H1 (cell line): ENCODE results near the gene NR3C2. TPM values are rescaled to one million over a fixed set of nuclear protein-coding genes. Genes with fewer than 3 reads are reported as not detected.

ENCODE experiments used
- CTCF ChIA-PET: fragments of 300-600 bp; sonication (Branson Sonifier 250); formaldehyde crosslinking; loops from one replicate; lab custom pipeline; 2021; ENCODE audit not compliant: partially characterized antibody; lab: Charles Lee
- POLR2A ChIA-PET: fragments of 300-600 bp; sonication (Branson Sonifier 250); formaldehyde crosslinking; loops from one replicate; lab custom pipeline; 2021; ENCODE audit warnings: inconsistent platforms; ENCODE audit not compliant: partially characterized antibody; lab: Charles Lee
- DNase-seq, 2 experiments: peaks; one replicate each; pipeline versions ENCODE4 v3.0.0 to v3.0.0-alpha.2; 2010 to 2022; ENCODE audit warnings: low spot score in 2 of 2, low read depth in 1 of 2, mixed read lengths in 1 of 2
- FAIRE-seq: peaks from 2 replicates; lab custom pipeline; 2011; peaks lifted over from hg19 to GRCh38; lab: Jason Lieb, UNC
- H2AFZ ChIP-seq: 2 replicates; pipeline ENCODE4 v1.8.1; 2012; ENCODE audit warnings: low read length, inconsistent platforms
- H2AK5ac ChIP-seq: 2 replicates; pipeline ENCODE4 v1.6.1; 2013; ENCODE audit warnings: low read depth, low read length
- H2BK120ac ChIP-seq: replicated peaks from 2 replicates; pipeline ENCODE3; 2013; ENCODE audit warnings: low read depth, low read length, inconsistent platforms
- H2BK12ac ChIP-seq: 2 replicates; pipeline ENCODE4 v1.6.1; 2013; ENCODE audit warnings: low read depth, low read length
- H2BK15ac ChIP-seq: 2 replicates; pipeline ENCODE4 v1.6.1; 2013; ENCODE audit warnings: low read length
- H2BK20ac ChIP-seq: 2 replicates; pipeline ENCODE4 v1.6.1; 2013; ENCODE audit warnings: low read length
- H2BK5ac ChIP-seq: 2 replicates; pipeline ENCODE4 v1.6.1; 2013; ENCODE audit warnings: low read depth, low read length
- H3K14ac ChIP-seq: 2 replicates; pipeline ENCODE4 v1.6.1; 2013; ENCODE audit warnings: inconsistent platforms; ENCODE audit not compliant: insufficient read length
- H3K18ac ChIP-seq: 2 replicates; pipeline ENCODE4 v1.6.1; 2013; ENCODE audit warnings: low read length; ENCODE audit errors: extremely low read depth
- H3K23ac ChIP-seq: 2 replicates; pipeline ENCODE4 v1.6.1; 2013; ENCODE audit warnings: inconsistent platforms; ENCODE audit not compliant: insufficient read length
- H3K23me2 ChIP-seq: 2 replicates; pipeline ENCODE4 v1.6.1; 2013; ENCODE audit warnings: low read depth, low read length
- H3K27ac ChIP-seq: 2 replicates; pipeline ENCODE4 v1.6.1; 2011; ENCODE audit warnings: low read depth, low read length, inconsistent platforms
- H3K27me3 ChIP-seq, 4 experiments: replicated peaks in 1 of 4; 1 replicate in 1 of 4; 2 replicates in 3 of 4; pipeline versions ENCODE4 v1.6.1 to v1.8.1; 2011 to 2013; ENCODE audit warnings: low read length in 3 of 4, mild to moderate bottlenecking in 3 of 4, inconsistent platforms in 2 of 4, mixed read lengths in 2 of 4, moderate library complexity in 1 of 4; ENCODE audit not compliant: control insufficient read depth in 3 of 4, insufficient read depth in 3 of 4; ENCODE audit errors: extremely low read depth in 1 of 4
- H3K36me3 ChIP-seq, 4 experiments: 2 replicates each; pipeline versions ENCODE4 v1.6.1 to v1.8.1; 2011 to 2013; ENCODE audit warnings: mild to moderate bottlenecking in 4 of 4, low read length in 3 of 4, moderate library complexity in 2 of 4, control low read depth in 1 of 4, inconsistent platforms in 1 of 4; ENCODE audit not compliant: insufficient read depth in 4 of 4, control insufficient read depth in 2 of 4
- H3K4ac ChIP-seq: replicated peaks from 2 replicates; pipeline ENCODE3; 2013; ENCODE audit warnings: low read length, low read depth, mixed read lengths, inconsistent platforms; ENCODE audit not compliant: insufficient read length
- H3K4me1 ChIP-seq, 4 experiments: replicated peaks in 1 of 4; 1 replicate in 1 of 4; 2 replicates in 3 of 4; pipeline versions ENCODE4 v1.6.1 to v1.8.1; 2011 to 2013; ENCODE audit warnings: low read length in 3 of 4, inconsistent platforms in 2 of 4, mixed read lengths in 1 of 4; ENCODE audit not compliant: insufficient read depth in 4 of 4, control insufficient read depth in 3 of 4
- H3K4me2 ChIP-seq, 2 experiments: 2 replicates each; pipeline versions ENCODE4 v1.6.1 to v1.8.1; 2011 to 2013; ENCODE audit warnings: low read depth in 2 of 2, low read length in 2 of 2, control low read depth in 1 of 2, inconsistent platforms in 1 of 2, mild to moderate bottlenecking in 1 of 2; ENCODE audit not compliant: insufficient read depth in 1 of 2
- H3K4me3 ChIP-seq, 4 experiments: fragments of 200-600, 300-600 bp in 1 of 4; sonication (generic), shearing (Covaris generic), sonication (Bioruptor Twin) in 1 of 4; 2 replicates each; pipeline versions ENCODE4 v1.5.1 to v1.8.1; 2011 to 2016; ENCODE audit warnings: low read length in 4 of 4, low read depth in 3 of 4, control low read depth in 2 of 4, inconsistent platforms in 2 of 4, mild to moderate bottlenecking in 2 of 4, mixed read lengths in 1 of 4, moderate library complexity in 1 of 4; ENCODE audit not compliant: insufficient read depth in 2 of 4; ENCODE audit errors: extremely low read depth in 1 of 4
- H3K56ac ChIP-seq: replicated peaks from 2 replicates; pipeline ENCODE3; 2013; ENCODE audit warnings: low read depth, mild to moderate bottlenecking, mixed read lengths, low read length, inconsistent platforms; ENCODE audit not compliant: insufficient read length
- H3K79me1 ChIP-seq: 2 replicates; pipeline ENCODE4 v1.6.1; 2013; ENCODE audit warnings: low read depth, low read length, control low read depth
- H3K79me2 ChIP-seq, 2 experiments: 2 replicates each; pipeline versions ENCODE4 v1.6.1 to v1.8.1; 2012 to 2013; ENCODE audit warnings: low read length in 2 of 2, mild to moderate bottlenecking in 2 of 2, inconsistent platforms in 1 of 2; ENCODE audit not compliant: insufficient read depth in 2 of 2, control insufficient read depth in 1 of 2
- H3K9ac ChIP-seq, 4 experiments: replicated peaks in 1 of 4; 1 replicate in 1 of 4; 2 replicates in 3 of 4; pipeline versions ENCODE4 v1.6.1 to v1.8.1; 2011 to 2013; ENCODE audit warnings: low read depth in 3 of 4, low read length in 3 of 4, control low read depth in 2 of 4, mild to moderate bottlenecking in 2 of 4, moderate library complexity in 2 of 4, inconsistent platforms in 1 of 4; ENCODE audit errors: extremely low read depth in 1 of 4
- H3K9me3 ChIP-seq, 2 experiments: 2 replicates each; pipeline versions ENCODE4 v1.6.1 to v1.8.1; 2012 to 2013; ENCODE audit warnings: mild to moderate bottlenecking in 2 of 2, moderate library complexity in 2 of 2, control low read depth in 1 of 2, inconsistent platforms in 1 of 2, low read depth in 1 of 2, low read length in 1 of 2, mixed read lengths in 1 of 2; ENCODE audit not compliant: insufficient read depth in 2 of 2
- H4K20me1 ChIP-seq, 2 experiments: replicated peaks in 1 of 2; 2 replicates each; pipeline versions ENCODE3 to v1.8.1; 2011 to 2013; ENCODE audit warnings: inconsistent platforms in 2 of 2, low read length in 2 of 2, mild to moderate bottlenecking in 1 of 2; ENCODE audit not compliant: insufficient read depth in 2 of 2, control insufficient read depth in 1 of 2
- H4K5ac ChIP-seq: 2 replicates; pipeline ENCODE4 v1.6.1; 2013; ENCODE audit warnings: low read length, low read depth, mixed read lengths, inconsistent platforms; ENCODE audit not compliant: insufficient read length
- H4K8ac ChIP-seq: 2 replicates; pipeline ENCODE4 v1.8.0; 2013; ENCODE audit warnings: mild to moderate bottlenecking, moderate library complexity, low read length, inconsistent platforms; ENCODE audit not compliant: insufficient read depth; ENCODE audit errors: extremely low read depth
- H4K91ac ChIP-seq: replicated peaks from 2 replicates; pipeline ENCODE3; 2013; ENCODE audit warnings: low read length, mixed read lengths, inconsistent platforms; ENCODE audit not compliant: insufficient read length
- ASH2L ChIP-seq: fragments of 200-600, 300-600 bp; sonication (generic); IDR thresholded peaks from one replicate; pipeline ENCODE4 v1.7.1; 2017; ENCODE audit warnings: low read length
- HDAC2 ChIP-seq, 2 experiments: fragments of 300-600 bp in 1 of 2; sonication (generic) in 1 of 2; IDR thresholded peaks; 2 replicates each; pipeline ENCODE4 v1.6.1; 2011 to 2012; ENCODE audit warnings: low read depth in 2 of 2, low read length in 2 of 2, mild to moderate bottlenecking in 2 of 2, moderate library complexity in 2 of 2, borderline replicate concordance in 1 of 2, inconsistent platforms in 1 of 2
- HDAC6 ChIP-seq: IDR thresholded peaks from one replicate; pipeline ENCODE4 v1.7.1; 2012; ENCODE audit warnings: low read depth, mild to moderate bottlenecking, inconsistent platforms, low read length, moderate library complexity
- RFX5 ChIP-seq: IDR thresholded peaks from 2 replicates; pipeline ENCODE4 v1.6.1; 2011; ENCODE audit warnings: low read depth, low read length, improper control_type of control experiment, borderline replicate concordance
- SP1 ChIP-seq: IDR thresholded peaks from 2 replicates; pipeline ENCODE4 v1.6.1; 2011; ENCODE audit warnings: low read depth, low read length
- WGBS, 2 experiments: shearing (Covaris generic) in 1 of 2; methylation state at CpG; one replicate each; pipeline versions ENCODE4 v1.1.6 to v1.1.7; 2013 to 2015; ENCODE audit warnings: low lambda C conversion rate in 2 of 2, mixed read lengths in 2 of 2, inconsistent platforms in 1 of 2, low coverage in 1 of 2, missing lambda C conversion rate in 1 of 2; ENCODE audit not compliant: insufficient replicate concordance in 2 of 2, insufficient coverage in 1 of 2, insufficient read length in 1 of 2; ENCODE audit errors: extremely low coverage in 1 of 2, missing lambda C conversion rate in 1 of 2; 5-methylcytosine and 5-hydroxymethylcytosine counted together
- polyA plus RNA-seq, 7 experiments: library from polyadenylated mRNA; depleted of rRNA in 3 of 7; stranded (reverse) in 5 of 7; unstranded in 2 of 7; fragments of >200 nt in 5 of 7; fragments of 200-250 nt in 2 of 7; gene quantifications; 1 replicate in 5 of 7; 2 replicates in 1 of 7; 4 replicates in 1 of 7; pipeline versions ENCODE4 v1.2.1 to v1.2.3, GENCODE V29; 2011 to 2013; ENCODE audit warnings: missing spikeins in 2 of 7, mixed read lengths in 2 of 7
- total RNA-seq: library from RNA; stranded (reverse); fragmentation: NEBNext Ultra II Directional; extraction: Animal tissue kit (Norgen Biotek cat#: 25700); gene quantifications from 2 replicates; pipeline ENCODE4 v1.2.1, GENCODE V29; 2021

Gene NR3C2
- total and polyA plus RNA-seq, 2 of the 8 experiments (the other 6 are each of a cell fraction or from before 2014, with no cell fraction given) = 0.80 to 3.9 TPM

DNA sequence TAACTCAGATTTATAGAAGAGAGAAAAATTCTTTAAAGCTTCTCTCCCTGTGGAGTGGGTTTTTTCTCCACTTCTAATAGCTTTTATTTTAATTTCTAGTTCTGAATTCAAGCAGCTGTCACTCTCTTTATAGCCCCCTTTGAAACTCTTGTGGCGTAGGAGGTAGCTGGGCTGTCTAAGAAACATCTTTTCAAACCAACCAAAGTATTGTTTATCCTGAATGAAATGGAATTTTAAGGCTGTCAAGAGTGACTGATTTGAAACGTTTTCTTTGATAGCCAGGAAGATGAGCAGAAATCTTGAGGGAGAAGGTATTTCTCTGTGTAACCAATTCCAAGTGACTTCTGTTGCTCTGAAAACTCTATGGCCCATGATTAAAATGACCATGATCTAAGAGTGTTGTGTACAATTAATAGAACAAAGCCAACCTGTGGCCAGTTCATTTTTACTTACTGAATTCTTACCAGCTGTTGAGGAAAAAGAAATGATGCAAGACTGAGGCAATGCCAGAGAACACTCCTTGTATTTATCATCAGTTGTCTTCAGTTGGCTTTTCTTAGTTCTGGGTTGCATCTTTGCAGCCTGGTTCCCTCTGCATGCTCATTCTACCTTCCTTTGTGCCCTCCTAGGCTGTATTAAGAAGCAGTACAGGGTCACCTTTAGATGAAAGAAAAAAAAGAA, 411.9 kb downstream of the NR3C2 start:
- CTCF ChIA-PET = interaction anchor here (0.6 to 1.3 kb wide), 6 partner anchors 9 to 80 kb away, joined by 3 to 4 read pairs (median 3); no protein-coding TSS in a partner anchor
- Histone ChIP-seq H4K20me1 (no peaks in the 10 kb centered on the region), H3K4me1 (peaks cover 0 to 3% (median 2%) of the 10 kb centered on the region in 4 experiments; a peak in 2 of 7 replicates), H2AK5ac (no peak overlapping the region), H4K8ac (no peak overlapping the region), H3K23me2 (no peaks in the 10 kb centered on the region), H3K23ac (no peak overlapping the region), H3K9me3 (no peaks in the 10 kb centered on the region), H3K79me1 (no peaks in the 10 kb centered on the region), H3K4me2 (no peak overlapping the region), H3K79me2 (no peaks in the 10 kb centered on the region), H3K4ac (no peak overlapping the region), H3K4me3 (no peak overlapping the region), H3K18ac (no peak overlapping the region), H2BK120ac (no peak overlapping the region), H4K91ac (no peak overlapping the region), H2BK20ac (no peak overlapping the region), H2BK15ac (no peak overlapping the region), H2BK12ac (no peak overlapping the region), H3K36me3 (no peaks in the 10 kb centered on the region), H4K5ac (no peak overlapping the region), H3K27me3 (no peaks in the 10 kb centered on the region), H3K27ac (no peak overlapping the region), H2AFZ (no peak overlapping the region), H3K14ac (no peak overlapping the region), H3K56ac (no peak overlapping the region), H3K9ac (no peak overlapping the region), H2BK5ac (no peak overlapping the region)
- 87% methylated on average over 2 of the region's 2 CpGs; no CpG with 5 or more reads in 1 of the 2 experiments for WGBS, 2 experiments
- POLR2A ChIA-PET = no interaction called here
- DNase-seq (no peak), FAIRE-seq (no peak)
- TF ChIP-seq SP1 = no peak
- no peak for TF ChIP-seq HDAC6
- TF ChIP-seq RFX5 = no peak
- no peak for TF ChIP-seq HDAC2 (IDR thresholded peaks at IDR 0.05; ENCODE audit: borderline replicate concordance in 1 of 2, low read depth in 2 of 2, low read length in 2 of 2)
- TF ChIP-seq ASH2L = no peak
